ENCODE data around the gene RHO.
A peak's percentile ranks its signal among the peaks of the same experiment; 100 is the strongest.
"Not testable (repeated sequence)": the region's sequence is repeated elsewhere in the genome, so short reads cannot be mapped to it uniquely, and the experiment has no call there.

Gene RHO

GRCh38 chr3:129528589-129529100 is at the start of gene RHO:
RHO (plus strand) TSS chr3:129528639; CDS start chr3:129528734, 95 bp downstream.
- no peak for DNase-seq

- not testable (repeated sequence) for DNase-seq
Measured at GRCh38 chr3:129481225-129481765, 47.1 kb upstream of the RHO start.

- peak; percentile 69 for DNase-seq
Measured at GRCh38 chr3:129481766-129482332, 46.6 kb upstream of the RHO start.

GRCh38 chr3:129482721-129483120 is 45.7 kb upstream of the RHO start:
- no peak for DNase-seq

GRCh38 chr3:129483870-129484269 is 44.6 kb upstream of the RHO start:
- DNase-seq = no peak

GRCh38 chr3:129485146-129485545 is 43.3 kb upstream of the RHO start:
- not testable (repeated sequence) for DNase-seq

- DNase-seq = no peak
Measured at GRCh38 chr3:129485721-129486663, 42.4 kb upstream of the RHO start.

GRCh38 chr3:129486664-129487035 is 41.8 kb upstream of the RHO start:
- DNase-seq = no peak

- no peak for DNase-seq
Measured at GRCh38 chr3:129487183-129487867, 41.1 kb upstream of the RHO start.

GRCh38 chr3:129487868-129488335 is 40.5 kb upstream of the RHO start:
- DNase-seq = not testable (repeated sequence)

- not testable (repeated sequence) for DNase-seq
Measured at GRCh38 chr3:129489258-129489657, 39.2 kb upstream of the RHO start.

- DNase-seq = peak; percentile 78
Measured at GRCh38 chr3:129490273-129490675, 38.2 kb upstream of the RHO start.

- DNase-seq = not testable (repeated sequence)
Measured at GRCh38 chr3:129491077-129491476, 37.4 kb upstream of the RHO start.

- peak; percentile 9 for DNase-seq
Measured at GRCh38 chr3:129491794-129492193, 36.6 kb upstream of the RHO start.

GRCh38 chr3:129492691-129493090 is 35.7 kb upstream of the RHO start:
- DNase-seq = no peak

GRCh38 chr3:129493206-129493605 is 35.2 kb upstream of the RHO start:
- DNase-seq = no peak

- DNase-seq = not testable (repeated sequence)
Measured at GRCh38 chr3:129494499-129494898, 33.9 kb upstream of the RHO start.

- not testable (repeated sequence) for DNase-seq
Measured at GRCh38 chr3:129495006-129495639, 33.3 kb upstream of the RHO start.

GRCh38 chr3:129497876-129498275 is 30.6 kb upstream of the RHO start:
- not testable (repeated sequence) for DNase-seq

GRCh38 chr3:129498603-129499488 is 29.6 kb upstream of the RHO start:
- not testable (repeated sequence) for DNase-seq
